ENCODE measurements around the gene MAP2K6.
A peak's percentile ranks its signal among the peaks of the same experiment; 100 is the strongest.

MAP2K6 gene

GRCh38 chr17:69497161-69497560, 82.7 kb downstream of the MAP2K6 start:
- TF ChIP-seq CTCF (conservative IDR thresholded peaks at IDR 0.05) = no peak
- TF ChIP-seq ZFX (IDR thresholded peaks at IDR 0.05) = no peak
- H3K27ac ChIP-seq = no peak overlapping the region

DNA sequence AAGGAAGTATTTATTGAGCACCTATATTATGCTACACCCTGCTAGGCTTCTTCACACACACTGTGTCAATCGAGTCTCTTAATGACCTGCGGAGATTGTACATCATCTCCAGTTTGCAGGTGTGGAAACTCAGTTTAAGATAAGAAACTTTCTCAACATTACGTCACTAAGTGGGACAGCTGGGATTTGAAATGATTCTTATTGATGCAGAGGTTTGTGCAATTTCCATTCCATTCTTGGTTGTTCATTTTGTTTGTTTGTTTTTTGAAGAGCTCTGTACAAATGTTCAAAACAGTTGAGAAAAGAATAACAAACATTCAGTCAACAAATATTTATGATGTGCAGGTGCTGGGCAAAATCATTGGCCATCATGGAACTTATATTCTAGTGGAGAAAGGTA, 84.8 kb downstream of the MAP2K6 start:
- no peak for TF ChIP-seq ZFX (IDR thresholded peaks at IDR 0.05)
- no peak for TF ChIP-seq CTCF (conservative IDR thresholded peaks at IDR 0.05)

GRCh38 chr17:69500911-69501429, 86.5 kb downstream of the MAP2K6 start:
- peak overlapping the region; percentile 32 for H3K27ac ChIP-seq
- TF ChIP-seq ZFX (IDR thresholded peaks at IDR 0.05) (no peak), CTCF (conservative IDR thresholded peaks at IDR 0.05) (no peak)

More for the DNA sequence above, 84.8 kb downstream of the MAP2K6 start:
- H3K27ac ChIP-seq = no peak overlapping the region

GRCh38 chr17:69501591-69502468, 87.3 kb downstream of the MAP2K6 start:
- peak overlapping the region; percentile 44 for H3K27ac ChIP-seq
- no peak for TF ChIP-seq CTCF (conservative IDR thresholded peaks at IDR 0.05)
- no peak for TF ChIP-seq ZFX (IDR thresholded peaks at IDR 0.05)

DNA sequence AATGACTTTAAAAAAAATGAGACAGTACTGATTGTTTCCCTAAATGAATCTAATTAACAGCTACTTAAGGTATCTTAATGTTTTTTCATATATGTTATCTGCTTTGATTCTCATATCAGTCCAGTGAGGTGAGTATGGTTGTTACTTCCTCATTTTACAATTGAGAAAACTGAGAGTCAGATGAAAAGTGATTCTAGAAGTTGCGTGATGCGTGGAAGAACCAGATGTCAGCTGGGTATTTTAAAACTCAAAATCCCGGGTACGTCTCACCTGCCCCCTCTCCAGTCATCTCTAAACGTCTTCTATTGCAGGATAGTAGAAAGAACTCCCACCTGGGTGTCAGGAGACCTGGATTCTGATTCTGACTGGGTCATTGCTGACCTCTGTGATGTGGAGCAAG, 89.2 kb downstream of the MAP2K6 start:
- TF ChIP-seq ZFX (IDR thresholded peaks at IDR 0.05) (no peak), CTCF (conservative IDR thresholded peaks at IDR 0.05) (no peak)

GRCh38 chr17:69505740-69506139, 91.2 kb downstream of the MAP2K6 start:
- TF ChIP-seq CTCF (conservative IDR thresholded peaks at IDR 0.05) (no peak), ZFX (IDR thresholded peaks at IDR 0.05) (no peak)
- peak overlapping the region; percentile 23; the same call in 1 of the 2 replicates for H3K27ac ChIP-seq

More for the DNA sequence above, 89.2 kb downstream of the MAP2K6 start:
- 0 out of 2 replicates have a peak overlapping the region, but pooled peaks have one; percentile 24 for H3K27ac ChIP-seq

GRCh38 chr17:69506489-69506888, 92.0 kb downstream of the MAP2K6 start:
- TF ChIP-seq CTCF (conservative IDR thresholded peaks at IDR 0.05) = peak; percentile 44
- no peak for TF ChIP-seq ZFX (IDR thresholded peaks at IDR 0.05)
- H3K27ac ChIP-seq = no peak overlapping the region

Data from C4-2B (cell line).